ENCODE data around the gene NEFH. TPM values are rescaled to one million over a fixed set of nuclear protein-coding genes. Genes with fewer than 3 reads are reported as not detected.

Gene NEFH
- total RNA-seq, 1 experiment from 2014 or later = not detected

DNA sequence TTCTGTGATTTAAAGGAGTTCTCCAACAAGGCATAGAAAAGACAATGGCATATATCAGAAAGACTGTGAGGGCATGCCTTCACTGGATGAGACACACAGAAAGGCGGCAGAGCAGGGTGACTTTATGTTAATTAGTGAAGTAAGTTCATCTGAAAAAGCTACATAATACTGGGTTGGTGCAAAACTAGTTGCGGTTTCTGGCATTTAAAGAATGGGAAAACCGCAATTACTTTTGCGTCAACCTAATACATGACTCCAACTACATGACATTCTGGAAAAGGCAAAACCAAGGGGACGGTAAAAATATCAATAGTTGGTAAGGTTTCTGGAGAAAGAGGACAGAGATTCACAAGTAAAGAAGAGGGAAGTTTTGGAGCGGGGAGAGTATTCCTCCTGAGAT lies 36.6 kb upstream of the NEFH start:
- Mint-ChIP-seq H3K4me3 (ENCODE audit: unreplicated experiment) (no peak overlapping the region), H3K27ac (ENCODE audit: low read depth, unreplicated experiment) (no peak overlapping the region), H3K4me1 (ENCODE audit: insufficient read depth, unreplicated experiment) (peaks cover 17% of the 10 kb centered on the region), H3K27me3 (ENCODE audit: insufficient read depth, unreplicated experiment) (no peaks in the 10 kb centered on the region), H3K36me3 (ENCODE audit: insufficient read depth, unreplicated experiment) (no peaks in the 10 kb centered on the region), H3K9me3 (ENCODE audit: unreplicated experiment) (no peaks in the 10 kb centered on the region)
- POLR2A ChIA-PET = no interaction called here
- CTCF ChIA-PET = no interaction called here
- intact Hi-C loops (cut with micrococcal nuclease) = no loop called here
- no TSS peak for BruUV-seq (replicated peaks)
- TF ChIP-seq, protein P1, sequence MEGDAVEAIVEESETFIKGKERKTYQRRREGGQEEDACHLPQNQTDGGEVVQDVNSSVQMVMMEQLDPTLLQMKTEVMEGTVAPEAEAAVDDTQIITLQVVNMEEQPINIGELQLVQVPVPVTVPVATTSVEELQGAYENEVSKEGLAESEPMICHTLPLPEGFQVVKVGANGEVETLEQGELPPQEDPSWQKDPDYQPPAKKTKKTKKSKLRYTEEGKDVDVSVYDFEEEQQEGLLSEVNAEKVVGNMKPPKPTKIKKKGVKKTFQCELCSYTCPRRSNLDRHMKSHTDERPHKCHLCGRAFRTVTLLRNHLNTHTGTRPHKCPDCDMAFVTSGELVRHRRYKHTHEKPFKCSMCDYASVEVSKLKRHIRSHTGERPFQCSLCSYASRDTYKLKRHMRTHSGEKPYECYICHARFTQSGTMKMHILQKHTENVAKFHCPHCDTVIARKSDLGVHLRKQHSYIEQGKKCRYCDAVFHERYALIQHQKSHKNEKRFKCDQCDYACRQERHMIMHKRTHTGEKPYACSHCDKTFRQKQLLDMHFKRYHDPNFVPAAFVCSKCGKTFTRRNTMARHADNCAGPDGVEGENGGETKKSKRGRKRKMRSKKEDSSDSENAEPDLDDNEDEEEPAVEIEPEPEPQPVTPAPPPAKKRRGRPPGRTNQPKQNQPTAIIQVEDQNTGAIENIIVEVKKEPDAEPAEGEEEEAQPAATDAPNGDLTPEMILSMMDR (IDR thresholded peaks at IDR 0.05; ENCODE audit: unreplicated experiment) = no peak
- peak; percentile 13 for DNase-seq (ENCODE audit: unreplicated experiment)

DNA sequence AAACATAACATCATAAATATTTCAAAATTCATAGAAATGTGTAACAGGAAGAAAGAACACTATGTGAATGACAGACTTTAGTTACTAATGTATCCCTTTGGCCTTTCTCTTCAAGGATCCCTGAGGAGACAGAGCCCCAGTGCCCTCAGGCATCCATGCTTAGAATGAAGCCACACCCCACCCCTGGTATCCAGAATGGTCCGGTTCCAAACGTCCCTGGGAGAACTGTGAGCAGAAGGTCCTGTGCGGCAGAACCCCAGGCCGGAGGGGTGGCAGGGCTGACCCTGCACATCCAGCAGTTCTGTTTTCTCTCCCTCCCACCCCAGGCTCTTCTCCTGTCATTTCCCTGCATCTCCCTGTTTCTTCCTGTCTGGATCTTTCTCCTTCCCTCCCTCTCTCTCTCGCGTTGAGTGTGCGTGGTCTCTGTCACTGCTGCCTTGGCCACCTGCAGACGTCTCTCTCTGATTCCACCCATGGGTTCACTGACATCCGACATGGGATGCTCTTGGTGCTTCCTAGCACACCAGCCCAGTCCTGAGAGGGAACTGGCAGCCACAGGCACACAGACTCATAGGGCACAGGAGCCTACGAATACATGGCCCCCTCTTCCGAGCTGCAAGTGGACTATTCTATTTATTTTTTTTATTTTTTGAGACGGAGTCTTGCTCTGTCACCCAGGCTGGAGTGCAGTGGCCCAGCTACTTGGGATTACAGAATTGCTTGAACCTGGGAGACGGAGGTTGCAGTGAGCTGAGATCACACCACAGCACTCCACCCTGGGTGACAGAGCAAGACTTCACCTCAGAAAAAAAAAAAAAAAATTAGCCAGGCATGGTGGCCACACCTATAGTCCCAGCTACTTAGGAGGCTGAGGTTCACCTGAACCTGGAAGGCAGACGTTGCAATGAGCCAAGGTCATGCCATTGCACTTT lies 35.9 kb upstream of the NEFH start:
- Mint-ChIP-seq H3K27ac (ENCODE audit: low read depth, unreplicated experiment) (no peak overlapping the region), H3K27me3 (ENCODE audit: insufficient read depth, unreplicated experiment) (no peaks in the 10 kb centered on the region), H3K4me1 (ENCODE audit: insufficient read depth, unreplicated experiment) (peaks cover 17% of the 10 kb centered on the region), H3K4me3 (ENCODE audit: unreplicated experiment) (no peak overlapping the region), H3K36me3 (ENCODE audit: insufficient read depth, unreplicated experiment) (no peaks in the 10 kb centered on the region), H3K9me3 (ENCODE audit: unreplicated experiment) (no peaks in the 10 kb centered on the region)
- intact Hi-C loops (cut with micrococcal nuclease) = no loop called here
- TF ChIP-seq, protein P1 (IDR thresholded peaks at IDR 0.05; ENCODE audit: unreplicated experiment) = no peak
- peak; percentile 23 for DNase-seq (ENCODE audit: unreplicated experiment)
- BruUV-seq (replicated peaks) = no TSS peak
- CTCF ChIA-PET = interaction anchor here (0.7 kb wide), 1 partner anchor 918 kb away, joined by 3 read pairs; no protein-coding TSS in a partner anchor
- POLR2A ChIA-PET = no interaction called here

DNA sequence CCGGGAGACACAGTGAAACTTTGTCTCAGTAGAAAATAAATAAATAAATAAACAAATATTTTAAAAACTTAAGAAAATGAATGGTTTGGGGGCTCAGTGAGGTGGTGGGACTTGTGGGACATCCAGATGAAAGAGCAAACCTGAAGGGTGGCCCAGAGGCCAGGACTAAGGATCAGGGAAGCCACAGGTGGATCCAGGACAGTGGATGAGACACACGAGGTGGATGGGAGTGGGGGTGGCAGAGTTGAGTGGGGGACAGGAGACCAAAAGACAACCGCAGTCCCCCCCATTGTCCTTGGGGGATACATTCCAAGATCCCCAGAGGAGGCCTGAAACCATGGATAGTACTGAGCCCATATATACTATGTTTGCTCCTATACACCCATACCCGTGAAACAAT lies 34.5 kb upstream of the NEFH start:
- ChIA-PET CTCF (interaction anchor here (0.7 kb wide), 1 partner anchor 33 kb away, joined by 3 read pairs; no protein-coding TSS in a partner anchor), POLR2A (no interaction called here)
- Mint-ChIP-seq H3K27ac (ENCODE audit: low read depth, unreplicated experiment) (no peak overlapping the region), H3K36me3 (ENCODE audit: insufficient read depth, unreplicated experiment) (no peaks in the 10 kb centered on the region), H3K27me3 (ENCODE audit: insufficient read depth, unreplicated experiment) (no peaks in the 10 kb centered on the region), H3K9me3 (ENCODE audit: unreplicated experiment) (no peaks in the 10 kb centered on the region), H3K4me1 (ENCODE audit: insufficient read depth, unreplicated experiment) (peaks cover 17% of the 10 kb centered on the region), H3K4me3 (ENCODE audit: unreplicated experiment) (no peak overlapping the region)
- BruUV-seq (replicated peaks) = no TSS peak
- DNase-seq (ENCODE audit: unreplicated experiment) = no peak
- TF ChIP-seq, protein P1 (IDR thresholded peaks at IDR 0.05; ENCODE audit: unreplicated experiment) = no peak
- intact Hi-C loops (cut with micrococcal nuclease) = no loop called here

DNA sequence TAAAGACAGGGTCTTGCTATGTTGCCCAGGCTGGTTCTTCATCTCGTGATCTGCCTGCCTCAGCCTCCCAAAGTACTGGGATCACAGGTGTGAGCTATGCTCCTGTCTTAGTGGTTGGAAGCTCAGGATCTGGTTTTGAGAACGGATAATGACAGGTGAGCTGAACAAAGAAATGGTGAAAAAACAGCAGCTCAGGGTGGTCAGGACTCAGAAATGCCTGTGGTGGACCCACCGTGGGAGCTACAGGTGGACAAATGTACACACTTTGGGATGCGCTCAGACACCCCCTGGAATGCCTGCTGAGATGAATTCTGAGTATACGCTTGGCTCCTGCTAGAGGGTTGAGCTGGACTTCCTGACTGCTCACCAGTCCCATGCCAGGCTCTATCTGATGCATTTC lies 32.1 kb upstream of the NEFH start:
- intact Hi-C loops (cut with micrococcal nuclease) = no loop called here
- BruUV-seq (replicated peaks) = no TSS peak
- Mint-ChIP-seq H3K4me3 (ENCODE audit: unreplicated experiment) (no peak overlapping the region), H3K27me3 (ENCODE audit: insufficient read depth, unreplicated experiment) (no peaks in the 10 kb centered on the region), H3K4me1 (ENCODE audit: insufficient read depth, unreplicated experiment) (peaks cover 15% of the 10 kb centered on the region), H3K36me3 (ENCODE audit: insufficient read depth, unreplicated experiment) (peaks cover 4% of the 10 kb centered on the region), H3K27ac (ENCODE audit: low read depth, unreplicated experiment) (no peak overlapping the region), H3K9me3 (ENCODE audit: unreplicated experiment) (no peaks in the 10 kb centered on the region)
- ChIA-PET POLR2A (interaction anchor here (0.5 to 0.9 kb wide), 4 partner anchors 16 to 93 kb away, joined by 3 read pairs; no protein-coding TSS in a partner anchor), CTCF (interaction anchor here (1.0 to 1.4 kb wide), 3 partner anchors 21 to 52 kb away, joined by 3 to 4 read pairs (median 3); no protein-coding TSS in a partner anchor)
- TF ChIP-seq, protein P1 (IDR thresholded peaks at IDR 0.05; ENCODE audit: unreplicated experiment) = no peak
- no peak for DNase-seq (ENCODE audit: unreplicated experiment)

All from MCF 10A (cell line).